NCI-H2227 (cell line): ENCODE measurements around the gene NENF.
"Not testable (repeated sequence)": the region's sequence is repeated elsewhere in the genome, so short reads cannot be mapped to it uniquely, and the experiment has no call there.

ENCODE experiments used
- DNase-seq: peaks from one replicate; lab custom pipeline; 2025; ENCODE audit not compliant: unreplicated experiment; lab: John Stamatoyannopoulos, UW

NENF gene

DNA sequence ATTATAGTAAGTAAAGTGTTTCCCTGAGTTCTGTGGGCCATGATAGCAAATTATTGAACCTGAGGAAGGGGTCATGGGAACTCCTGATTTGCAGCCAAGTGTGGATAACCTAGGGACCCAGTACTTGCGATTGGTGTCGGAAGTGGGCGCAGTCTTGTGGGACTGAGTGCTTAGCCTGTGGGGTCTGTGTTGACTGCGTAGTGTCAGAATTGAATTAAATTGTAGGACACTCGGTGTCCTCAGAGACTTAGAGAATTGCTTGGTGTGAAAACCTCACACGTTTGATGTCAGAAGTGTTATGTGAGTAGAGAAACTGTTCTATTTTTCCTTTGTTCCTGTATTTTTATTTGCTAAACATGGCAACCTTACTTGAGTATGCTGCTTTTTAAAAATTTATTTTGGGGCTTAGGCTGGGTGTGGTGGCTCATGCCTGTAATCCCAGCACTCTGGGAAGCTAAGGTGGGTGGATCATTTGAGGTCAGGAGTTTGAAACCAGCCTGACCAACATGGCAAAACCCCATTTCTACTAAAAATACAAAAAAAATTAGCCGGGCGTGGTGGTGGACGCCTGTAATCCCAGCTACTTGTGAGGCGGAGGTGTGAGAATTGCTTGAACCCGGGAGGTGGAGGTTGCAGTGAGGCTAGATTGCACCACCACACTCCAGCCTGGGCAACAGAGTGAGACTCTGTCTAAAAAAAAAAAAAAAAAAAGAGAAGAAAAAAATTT lies 48.2 kb downstream of the NENF start:
- not testable (repeated sequence) for DNase-seq

DNA sequence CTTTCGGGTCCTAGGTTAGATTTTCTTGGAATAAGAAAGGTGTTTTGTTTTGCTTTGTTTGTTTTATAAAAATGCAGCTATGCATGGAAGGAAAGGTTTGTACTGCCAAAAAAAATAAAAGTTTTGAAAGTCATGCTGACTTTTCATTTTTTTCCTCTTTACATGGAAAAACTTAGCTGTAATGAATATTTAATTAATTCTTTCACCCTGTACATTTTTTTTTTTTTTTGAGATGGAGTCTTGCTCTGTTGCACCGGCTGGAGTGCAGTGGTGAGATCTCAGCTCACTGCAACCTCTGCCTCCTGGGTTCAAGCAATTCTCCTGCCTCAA lies 48.7 kb downstream of the NENF start:
- no peak for DNase-seq

- DNase-seq = no peak
Observed at GRCh38 chr1:212482006-212482636, 49.4 kb downstream of the NENF start.

GRCh38 chr1:212482637-212483441 lies 50.1 kb downstream of the NENF start:
- no peak for DNase-seq

- no peak for DNase-seq
Observed at GRCh38 chr1:212484701-212485570, 52.2 kb downstream of the NENF start.

- DNase-seq = no peak
Observed at GRCh38 chr1:212485571-212485912, 52.8 kb downstream of the NENF start.

DNA sequence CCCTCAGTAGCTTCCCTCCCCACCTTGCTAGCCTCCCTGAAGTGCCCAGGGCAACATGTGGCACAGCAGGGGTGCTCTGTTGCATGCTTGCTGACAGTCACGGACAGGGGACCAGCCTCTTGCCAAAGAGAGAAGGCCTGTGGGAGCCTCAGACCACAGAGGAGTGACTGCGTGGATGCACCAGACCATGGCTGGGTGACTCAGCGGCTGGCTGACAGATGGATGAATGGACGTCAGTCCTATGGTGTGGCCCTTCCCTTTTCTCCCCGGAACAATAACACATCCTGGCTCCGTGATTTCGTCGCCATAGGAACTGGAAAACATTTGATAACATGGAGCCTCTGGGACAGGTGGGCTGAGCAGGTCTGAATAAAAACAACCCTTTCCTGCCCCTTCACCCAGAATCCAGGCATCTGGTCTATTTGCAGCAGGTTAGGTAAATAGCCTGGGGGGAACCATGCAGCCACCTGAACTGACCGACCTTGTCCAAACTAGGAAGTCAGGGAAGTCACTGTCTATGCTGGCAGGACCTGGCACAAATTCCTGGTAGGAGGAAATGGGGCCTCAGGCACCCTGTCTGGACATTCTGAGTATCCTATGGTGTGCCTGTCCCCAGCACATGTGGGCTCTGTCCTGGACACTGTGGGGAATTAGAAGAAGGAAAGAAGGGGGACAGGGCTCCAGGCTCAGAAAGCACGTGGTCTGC lies 53.3 kb downstream of the NENF start:
- peak; percentile 55 for DNase-seq

- no peak for DNase-seq
Observed at GRCh38 chr1:212486619-212486975, 53.9 kb downstream of the NENF start.

GRCh38 chr1:212487286-212487685 lies 54.6 kb downstream of the NENF start:
- no peak for DNase-seq

DNA sequence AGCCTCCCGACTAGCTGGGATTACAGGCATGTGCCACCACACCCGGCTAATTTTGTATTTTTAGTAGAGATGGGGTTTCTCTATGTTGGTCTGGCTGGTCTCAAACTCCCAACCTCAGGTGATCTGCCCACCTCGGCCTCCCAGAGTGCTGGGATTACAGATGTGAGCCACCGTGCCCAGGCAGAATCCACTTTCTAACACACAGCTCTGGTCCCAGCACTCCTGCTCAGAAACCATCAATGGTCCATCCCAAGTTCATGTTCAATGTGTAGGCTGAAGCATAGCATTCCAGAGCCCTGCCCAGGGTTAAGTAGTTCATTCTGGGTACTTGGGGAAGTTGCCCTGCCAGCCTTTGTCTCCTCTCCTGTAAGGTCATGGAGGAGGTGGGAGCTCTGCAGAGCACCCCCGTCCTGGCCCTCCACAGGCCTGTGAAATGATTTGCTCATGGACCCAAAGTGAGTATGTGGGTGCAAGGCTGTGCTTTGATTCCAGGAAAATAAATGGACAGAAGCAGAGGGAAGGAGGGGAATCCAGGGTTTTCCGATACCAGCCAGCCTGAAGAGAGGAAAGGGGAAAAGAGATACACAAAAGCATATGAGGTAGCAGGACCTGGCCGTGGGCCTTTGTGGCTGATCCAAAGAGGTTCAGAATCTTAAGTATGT lies 55.2 kb downstream of the NENF start:
- no peak for DNase-seq

- no peak for DNase-seq
Observed at GRCh38 chr1:212488436-212489283, 55.9 kb downstream of the NENF start.

- DNase-seq = no peak
Observed at GRCh38 chr1:212489284-212489859, 56.7 kb downstream of the NENF start.

GRCh38 chr1:212490276-212490675 lies 57.6 kb downstream of the NENF start:
- DNase-seq = no peak

DNA sequence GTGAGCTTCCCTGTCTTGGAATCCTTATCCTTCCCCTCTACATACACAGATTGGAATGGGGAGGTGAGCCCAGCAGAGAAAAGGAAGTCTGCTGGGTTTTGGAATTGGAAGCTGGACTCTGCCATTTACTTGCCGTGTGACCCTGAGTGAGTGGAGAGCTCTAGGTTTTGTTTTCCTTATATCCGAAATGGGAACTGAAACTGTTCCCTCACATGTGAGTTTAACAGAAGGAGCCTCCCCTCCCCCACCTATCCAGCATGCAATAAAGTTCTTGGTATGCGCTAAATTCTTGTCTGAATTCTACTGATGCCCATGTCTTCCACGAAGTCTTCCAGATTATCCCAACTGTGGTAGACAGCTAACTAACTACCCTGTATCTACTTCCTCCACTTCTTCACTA lies 58.7 kb downstream of the NENF start:
- DNase-seq = no peak
